ENCODE results near the gene CHRNB2.

CHRNB2 gene

GRCh38 chr1:154578058-154578418, 10.5 kb downstream of the CHRNB2 start:
- no peak for DNase-seq (ENCODE audit: low spot score)

GRCh38 chr1:154579374-154579773, 11.8 kb downstream of the CHRNB2 start:
- DNase-seq (ENCODE audit: low spot score), result no peak

- DNase-seq (ENCODE audit: low spot score), result no peak
These were observed 14.2 kb downstream of the CHRNB2 start for GRCh38 chr1:154581766-154582165.

- no peak for DNase-seq (ENCODE audit: low spot score)
These were observed 15.3 kb downstream of the CHRNB2 start for GRCh38 chr1:154582885-154583284.

- DNase-seq (ENCODE audit: low spot score), result no peak
These were observed 16.2 kb downstream of the CHRNB2 start for GRCh38 chr1:154583773-154584172.

GRCh38 chr1:154584267-154584994, 16.9 kb downstream of the CHRNB2 start:
- no peak for DNase-seq (ENCODE audit: low spot score)

GRCh38 chr1:154586231-154586630, 18.7 kb downstream of the CHRNB2 start:
- DNase-seq (ENCODE audit: low spot score), result no peak

GRCh38 chr1:154586641-154587040, 19.1 kb downstream of the CHRNB2 start:
- DNase-seq (ENCODE audit: low spot score), result no peak

GRCh38 chr1:154589780-154590179, 22.2 kb downstream of the CHRNB2 start:
- no peak for DNase-seq (ENCODE audit: low spot score)

GRCh38 chr1:154590756-154591155, 23.2 kb downstream of the CHRNB2 start:
- DNase-seq (ENCODE audit: low spot score), result no peak

GRCh38 chr1:154591206-154591605, 23.6 kb downstream of the CHRNB2 start:
- no peak for DNase-seq (ENCODE audit: low spot score)

GRCh38 chr1:154593390-154593789, 25.8 kb downstream of the CHRNB2 start:
- DNase-seq (ENCODE audit: low spot score), result no peak

GRCh38 chr1:154594811-154595210, 27.2 kb downstream of the CHRNB2 start:
- no peak for DNase-seq (ENCODE audit: low spot score)

GRCh38 chr1:154595621-154596020, 28.0 kb downstream of the CHRNB2 start:
- no peak for DNase-seq (ENCODE audit: low spot score)

GRCh38 chr1:154598871-154599635, 31.5 kb downstream of the CHRNB2 start:
- DNase-seq (ENCODE audit: low spot score), result no peak

- no peak for DNase-seq (ENCODE audit: low spot score)
These were observed 32.1 kb downstream of the CHRNB2 start for GRCh38 chr1:154599658-154600057.

- no peak for DNase-seq (ENCODE audit: low spot score)
These were observed 35.7 kb downstream of the CHRNB2 start for GRCh38 chr1:154603317-154603716.

- DNase-seq (ENCODE audit: low spot score), result no peak
These were observed 38.0 kb downstream of the CHRNB2 start for GRCh38 chr1:154605534-154605933.

GRCh38 chr1:154607106-154607608, 39.6 kb downstream of the CHRNB2 start:
- DNase-seq (ENCODE audit: low spot score), result no peak

GRCh38 chr1:154607609-154608396, 40.2 kb downstream of the CHRNB2 start, which contains the start of gene ADAR:
ADAR (minus strand) TSS chr1:154608186; CDS start chr1:154608006, 180 bp downstream.
- peak; percentile 68 for DNase-seq (ENCODE audit: low spot score)

GRCh38 chr1:154608397-154609270, 41.1 kb downstream of the CHRNB2 start:
- peak; percentile 46 for DNase-seq (ENCODE audit: low spot score)
